PC-9 (cell line): ENCODE measurements around the gene NECAB3. TPM values are rescaled to one million over a fixed set of nuclear protein-coding genes. Genes with fewer than 3 reads are reported as not detected.

Source experiments
- BruUV-seq: library from RNA; stranded (reverse); fragments of 400-500 nt; replicated peaks from 2 replicates; lab custom pipeline; 2021; lab: Mats Ljungman, UMichigan
- CTCF ChIA-PET: fragments of 300-600 bp; sonication (Branson Sonifier 250); formaldehyde crosslinking; loops from one replicate; lab custom pipeline; 2022; ENCODE audit warnings: antibody characterized with exemption; lab: Charles Lee
- POLR2A ChIA-PET: fragments of 300-600 bp; sonication (Branson Sonifier 250); formaldehyde crosslinking; loops from one replicate; lab custom pipeline; 2022; ENCODE audit warnings: antibody characterized with exemption; ENCODE audit not compliant: unreplicated experiment; lab: Charles Lee
- DNase-seq, 2 experiments: peaks; one replicate each; pipeline versions ENCODE4 v3.0.0 to v3.0.0-alpha.2; 2015 to 2022; ENCODE audit warnings: mixed read lengths in 1 of 2
- H2AFZ ChIP-seq: fragments of 200-600 bp; sonication (generic); 2 replicates; pipeline ENCODE4 v1.8.1; 2017; ENCODE audit warnings: antibody characterized with exemption
- H3F3A ChIP-seq: fragments of 200-600 bp; sonication (generic); 2 replicates; pipeline ENCODE4 v1.8.1; 2017; ENCODE audit warnings: antibody characterized with exemption, mild to moderate bottlenecking, low read depth; ENCODE audit not compliant: insufficient read depth
- H3K27ac ChIP-seq: fragments of 200-600 bp; sonication (generic); 2 replicates; pipeline ENCODE4 v1.6.1; 2016; ENCODE audit warnings: mixed run types
- H3K27me3 ChIP-seq: fragments of 200-600 bp; sonication (generic); 2 replicates; pipeline ENCODE4 v1.6.1; 2016; ENCODE audit warnings: low read depth, mixed run types; ENCODE audit not compliant: insufficient read depth
- H3K36me3 ChIP-seq: fragments of 200-600 bp; sonication (generic); 2 replicates; pipeline ENCODE4 v1.6.1; 2016; ENCODE audit warnings: low read depth, mixed run types
- H3K4me1 ChIP-seq: fragments of 200-600 bp; sonication (generic); replicated peaks from 2 replicates; pipeline ENCODE4 v1.6.1; 2016; ENCODE audit warnings: mixed run types; ENCODE audit not compliant: insufficient read depth
- H3K4me2 ChIP-seq: fragments of 200-600 bp; sonication (generic); 2 replicates; pipeline ENCODE4 v1.6.1; 2017; ENCODE audit warnings: mixed run types
- H3K4me3 ChIP-seq: fragments of 200-600 bp; sonication (generic); 2 replicates; pipeline ENCODE4 v1.6.1; 2016; ENCODE audit warnings: mixed run types
- H3K79me2 ChIP-seq: fragments of 200-600 bp; sonication (generic); 2 replicates; pipeline ENCODE4 v1.6.1; 2017; ENCODE audit warnings: low read depth, mixed run types
- H3K9me2 ChIP-seq: fragments of 200-600 bp; sonication (generic); 2 replicates; pipeline ENCODE4 v1.8.1; 2017; ENCODE audit warnings: mild to moderate bottlenecking; ENCODE audit not compliant: insufficient read depth
- H3K9me3 ChIP-seq: fragments of 200-600 bp; sonication (generic); 2 replicates; pipeline ENCODE4 v1.8.1; 2016; ENCODE audit warnings: low read depth; ENCODE audit not compliant: insufficient read depth
- H4K20me1 ChIP-seq: fragments of 200-600 bp; sonication (generic); 2 replicates; pipeline ENCODE4 v1.8.1; 2017; ENCODE audit not compliant: insufficient read depth
- EZH2 ChIP-seq: fragments of 200-600 bp; sonication (generic); IDR thresholded peaks from 2 replicates; pipeline ENCODE4 v1.8.0; 2017; ENCODE audit warnings: antibody characterized with exemption, low read depth
- intact Hi-C: fragments of 100-400 bp; cut with micrococcal nuclease; formaldehyde crosslinking; loops from one replicate; pipeline ENCODE4 v1.10.0; 2022; ENCODE audit not compliant: unreplicated experiment
- total RNA-seq: library from RNA; stranded (reverse); gene quantifications from 2 replicates; pipeline ENCODE4 v1.2.3, GENCODE V29; 2021
- TF ChIP-seq, protein P1 (sequence below): fragments of 200-600 bp; sonication (generic); conservative IDR thresholded peaks from 2 replicates; pipeline ENCODE4 v1.6.1; 2017; ENCODE audit warnings: mixed run types, antibody characterized with exemption, mild to moderate bottlenecking, moderate library complexity

The NECAB3 gene
- total RNA-seq, 1 experiment from 2014 or later: 72.1 TPM

DNA sequence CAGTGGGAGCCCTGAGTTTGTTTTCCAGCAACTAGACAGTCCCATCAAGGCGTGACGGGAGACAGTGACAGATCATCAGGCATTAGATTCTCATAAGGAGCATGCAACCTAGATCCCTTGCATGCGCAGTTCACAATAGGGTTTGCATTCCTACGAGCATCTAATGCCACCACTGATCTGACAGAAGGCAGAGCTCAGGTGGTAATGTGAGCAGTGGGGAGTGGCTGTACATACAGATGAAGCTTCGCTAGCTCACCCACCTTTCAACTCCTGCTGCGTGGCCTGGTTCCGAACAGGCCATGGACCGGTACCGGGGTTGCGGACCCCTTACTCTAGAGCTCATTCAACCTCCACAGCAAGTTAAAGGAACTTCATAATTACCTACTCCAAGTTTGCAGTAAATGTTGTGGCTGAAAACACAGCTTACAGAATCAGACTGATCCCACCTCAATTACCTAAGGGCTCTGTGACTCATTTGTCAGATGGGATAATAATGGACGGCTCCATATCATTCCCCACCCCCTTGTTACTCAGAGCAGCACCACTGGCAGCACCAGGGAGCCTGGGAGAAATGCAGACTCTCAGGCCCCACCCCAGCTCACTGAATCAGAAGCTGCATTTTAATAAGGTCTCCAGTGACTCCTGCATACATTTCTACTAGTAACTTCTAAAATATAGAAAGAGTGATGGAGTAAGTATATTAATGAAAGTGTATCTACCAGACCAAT is 30.1 kb upstream of the NECAB3 start:
- no peaks in the 10 kb centered on the region for H4K20me1 ChIP-seq
- intact Hi-C loops: no loop called here
- H3F3A ChIP-seq: peaks cover 7% of the 10 kb centered on the region; the same call in 1 of the 2 replicates
- no peaks in the 10 kb centered on the region for H3K9me3 ChIP-seq
- POLR2A ChIA-PET: no interaction called here
- no peaks in the 10 kb centered on the region for H3K36me3 ChIP-seq
- H3K4me2 ChIP-seq: no peak overlapping the region
- BruUV-seq: no TSS peak
- CTCF ChIA-PET: interaction anchor here (0.8 kb wide), 1 partner anchor 37 kb away, joined by 3 read pairs; no protein-coding TSS in a partner anchor
- no peaks in the 10 kb centered on the region for H3K9me2 ChIP-seq
- H3K27me3 ChIP-seq: no peaks in the 10 kb centered on the region
- H3K4me1 ChIP-seq: 0 out of 2 replicates have a peak, but pooled peaks cover 4% of the 10 kb centered on the region
- H3K27ac ChIP-seq: no peak overlapping the region
- no peaks in the 10 kb centered on the region for H3K79me2 ChIP-seq
- no peak overlapping the region for H2AFZ ChIP-seq
- TF ChIP-seq EZH2: no peak
- TF ChIP-seq, protein P1, sequence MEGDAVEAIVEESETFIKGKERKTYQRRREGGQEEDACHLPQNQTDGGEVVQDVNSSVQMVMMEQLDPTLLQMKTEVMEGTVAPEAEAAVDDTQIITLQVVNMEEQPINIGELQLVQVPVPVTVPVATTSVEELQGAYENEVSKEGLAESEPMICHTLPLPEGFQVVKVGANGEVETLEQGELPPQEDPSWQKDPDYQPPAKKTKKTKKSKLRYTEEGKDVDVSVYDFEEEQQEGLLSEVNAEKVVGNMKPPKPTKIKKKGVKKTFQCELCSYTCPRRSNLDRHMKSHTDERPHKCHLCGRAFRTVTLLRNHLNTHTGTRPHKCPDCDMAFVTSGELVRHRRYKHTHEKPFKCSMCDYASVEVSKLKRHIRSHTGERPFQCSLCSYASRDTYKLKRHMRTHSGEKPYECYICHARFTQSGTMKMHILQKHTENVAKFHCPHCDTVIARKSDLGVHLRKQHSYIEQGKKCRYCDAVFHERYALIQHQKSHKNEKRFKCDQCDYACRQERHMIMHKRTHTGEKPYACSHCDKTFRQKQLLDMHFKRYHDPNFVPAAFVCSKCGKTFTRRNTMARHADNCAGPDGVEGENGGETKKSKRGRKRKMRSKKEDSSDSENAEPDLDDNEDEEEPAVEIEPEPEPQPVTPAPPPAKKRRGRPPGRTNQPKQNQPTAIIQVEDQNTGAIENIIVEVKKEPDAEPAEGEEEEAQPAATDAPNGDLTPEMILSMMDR: no peak
- H3K4me3 ChIP-seq: no peak overlapping the region
- DNase-seq: no peak

DNA sequence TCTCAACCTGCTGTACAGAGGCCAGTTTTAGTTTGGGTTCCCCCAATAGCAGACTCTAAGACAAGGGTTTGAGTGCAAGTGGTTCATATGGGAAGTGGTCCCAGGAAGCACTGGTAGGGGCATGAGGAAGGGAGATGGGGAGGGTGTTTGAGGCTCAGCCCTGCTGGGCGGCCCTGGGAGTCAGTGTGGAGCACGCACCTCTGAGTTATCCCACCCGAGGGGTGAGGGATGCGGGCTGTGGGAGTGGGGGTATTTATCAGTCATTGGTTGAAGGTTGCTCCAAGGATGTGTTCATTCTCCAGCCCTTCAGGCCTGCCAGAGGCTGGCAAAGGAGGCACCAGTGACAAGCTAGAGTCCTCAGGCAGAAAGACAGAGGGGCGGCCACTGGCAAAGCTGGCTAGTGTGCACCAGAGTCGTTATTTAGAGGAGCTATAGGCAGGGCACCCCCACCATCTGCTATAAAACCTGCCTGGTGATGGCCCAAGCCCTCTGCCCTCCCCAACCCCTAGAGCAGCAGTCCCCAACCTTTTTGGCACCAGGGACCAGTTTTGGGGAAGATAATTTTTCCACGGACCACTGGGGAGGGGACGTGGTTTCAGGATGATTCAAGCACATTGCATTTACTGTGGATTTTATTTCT is 29.4 kb upstream of the NECAB3 start:
- no peaks in the 10 kb centered on the region for H3K9me2 ChIP-seq
- no peak overlapping the region for H3K4me2 ChIP-seq
- CTCF ChIA-PET: no interaction called here
- no peaks in the 10 kb centered on the region for H3K36me3 ChIP-seq
- H3F3A ChIP-seq: peaks cover 7% of the 10 kb centered on the region; the same call in 1 of the 2 replicates
- POLR2A ChIA-PET: no interaction called here
- no peak overlapping the region for H3K4me3 ChIP-seq
- H2AFZ ChIP-seq: no peak overlapping the region
- DNase-seq: no peak
- H3K4me1 ChIP-seq: 0 out of 2 replicates have a peak, but pooled peaks cover 4% of the 10 kb centered on the region
- no peaks in the 10 kb centered on the region for H4K20me1 ChIP-seq
- BruUV-seq: no TSS peak
- intact Hi-C loops: no loop called here
- no peaks in the 10 kb centered on the region for H3K79me2 ChIP-seq
- TF ChIP-seq EZH2: no peak
- TF ChIP-seq, protein P1: no peak
- no peak overlapping the region for H3K27ac ChIP-seq
- H3K9me3 ChIP-seq: no peaks in the 10 kb centered on the region
- H3K27me3 ChIP-seq: no peaks in the 10 kb centered on the region

DNA sequence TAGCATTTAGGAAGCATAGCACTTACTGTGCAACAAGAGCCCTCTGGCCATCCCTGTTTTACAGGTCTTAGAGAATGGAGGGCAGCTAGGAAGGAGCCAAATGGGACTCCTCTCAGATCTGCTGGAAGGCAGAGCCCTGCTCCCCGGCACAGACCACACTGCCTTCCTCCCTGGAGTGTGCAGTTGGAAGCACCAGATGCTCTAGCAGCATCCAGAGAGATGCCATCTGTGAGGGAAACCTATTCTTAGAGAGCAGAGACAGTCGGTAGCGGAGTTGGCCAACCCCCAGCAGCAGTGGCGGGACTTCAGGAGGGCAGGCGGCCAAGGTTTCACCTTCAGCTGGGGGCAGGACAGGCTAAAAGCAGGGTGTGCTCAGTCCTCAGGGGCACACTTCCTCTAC is 28.6 kb upstream of the NECAB3 start:
- H3K9me2 ChIP-seq: no peaks in the 10 kb centered on the region
- no peaks in the 10 kb centered on the region for H3K36me3 ChIP-seq
- 0 out of 2 replicates have a peak, but pooled peaks cover 4% of the 10 kb centered on the region for H3K4me1 ChIP-seq
- H3K27ac ChIP-seq: no peak overlapping the region
- BruUV-seq: no TSS peak
- H3K4me3 ChIP-seq: no peak overlapping the region
- no peak overlapping the region for H2AFZ ChIP-seq
- CTCF ChIA-PET: no interaction called here
- no peaks in the 10 kb centered on the region for H4K20me1 ChIP-seq
- peaks cover 7% of the 10 kb centered on the region; the same call in 1 of the 2 replicates for H3F3A ChIP-seq
- H3K9me3 ChIP-seq: no peaks in the 10 kb centered on the region
- H3K4me2 ChIP-seq: no peak overlapping the region
- POLR2A ChIA-PET: no interaction called here
- DNase-seq: no peak
- no peak for TF ChIP-seq EZH2
- TF ChIP-seq, protein P1: no peak
- no peaks in the 10 kb centered on the region for H3K79me2 ChIP-seq
- H3K27me3 ChIP-seq: no peaks in the 10 kb centered on the region
- intact Hi-C loops: no loop called here
